Esophagus squamous epithelium (tissue), 4 donors: ENCODE data around the gene PGAP2.

Source experiments
- POLR2A ChIP-seq, 4 donors: fragments of 450-650 bp; IDR thresholded peaks; one replicate each; pipeline ENCODE4 v1.6.1; 2017; ENCODE audit warnings: antibody characterized with exemption in 4 of 4, mild to moderate bottlenecking in 4 of 4, moderate library complexity in 3 of 4
- TF ChIP-seq, protein P1 (sequence below), 6 experiments: fragments of 450-650 bp in 4 of 6; fragments of 200-600 bp in 2 of 6; sonication (generic) in 2 of 6; IDR thresholded peaks; one replicate each; pipeline ENCODE4 v1.5.1; 2016 to 2019; ENCODE audit warnings: antibody characterized with exemption in 6 of 6, mild to moderate bottlenecking in 4 of 6, moderate library complexity in 4 of 6

DNA sequence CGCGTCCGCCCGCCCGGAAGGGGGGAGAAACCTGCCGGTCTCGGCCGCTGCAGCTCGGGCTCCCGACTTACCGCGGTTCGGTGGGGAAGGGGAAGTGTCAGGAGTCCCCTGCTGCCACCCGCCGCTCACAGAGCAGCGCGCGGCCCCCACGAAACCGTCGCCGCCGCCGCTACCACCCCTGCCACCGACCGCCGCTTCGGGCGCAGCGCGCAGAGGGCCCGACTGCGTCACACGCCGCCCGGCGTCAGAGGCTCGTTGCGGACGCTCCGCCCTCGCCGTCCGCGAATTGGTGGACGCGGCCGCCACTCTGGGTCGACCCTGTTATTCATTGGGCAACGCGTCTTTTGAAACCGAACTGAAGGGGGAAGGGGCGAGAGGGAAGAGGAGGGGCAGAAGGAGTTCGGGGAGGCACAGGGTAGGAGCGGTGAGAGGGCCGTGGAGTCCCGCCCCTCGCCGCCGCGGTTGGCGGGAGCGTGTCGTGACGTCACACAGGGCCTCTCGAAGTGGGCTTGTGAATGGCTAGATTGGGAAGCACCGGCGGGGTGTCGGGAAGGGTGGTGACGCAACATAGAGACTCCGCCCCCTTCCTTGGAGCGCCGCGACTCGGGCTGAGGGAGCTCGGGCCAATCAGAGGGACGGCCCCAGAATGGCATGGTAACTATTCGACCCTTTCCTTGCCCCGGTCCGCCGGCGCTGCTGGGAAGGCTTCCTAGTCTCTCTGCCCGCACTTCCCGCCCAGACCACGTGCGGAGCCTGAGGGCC lies 10.8 kb upstream of the PGAP2 start, which contains the start of gene NUP98:
- TF ChIP-seq POLR2A (IDR thresholded peaks at IDR 0.05): peak in 3 of 4 donors; percentile 98 to 100 (median 100)
- TF ChIP-seq, protein P1, sequence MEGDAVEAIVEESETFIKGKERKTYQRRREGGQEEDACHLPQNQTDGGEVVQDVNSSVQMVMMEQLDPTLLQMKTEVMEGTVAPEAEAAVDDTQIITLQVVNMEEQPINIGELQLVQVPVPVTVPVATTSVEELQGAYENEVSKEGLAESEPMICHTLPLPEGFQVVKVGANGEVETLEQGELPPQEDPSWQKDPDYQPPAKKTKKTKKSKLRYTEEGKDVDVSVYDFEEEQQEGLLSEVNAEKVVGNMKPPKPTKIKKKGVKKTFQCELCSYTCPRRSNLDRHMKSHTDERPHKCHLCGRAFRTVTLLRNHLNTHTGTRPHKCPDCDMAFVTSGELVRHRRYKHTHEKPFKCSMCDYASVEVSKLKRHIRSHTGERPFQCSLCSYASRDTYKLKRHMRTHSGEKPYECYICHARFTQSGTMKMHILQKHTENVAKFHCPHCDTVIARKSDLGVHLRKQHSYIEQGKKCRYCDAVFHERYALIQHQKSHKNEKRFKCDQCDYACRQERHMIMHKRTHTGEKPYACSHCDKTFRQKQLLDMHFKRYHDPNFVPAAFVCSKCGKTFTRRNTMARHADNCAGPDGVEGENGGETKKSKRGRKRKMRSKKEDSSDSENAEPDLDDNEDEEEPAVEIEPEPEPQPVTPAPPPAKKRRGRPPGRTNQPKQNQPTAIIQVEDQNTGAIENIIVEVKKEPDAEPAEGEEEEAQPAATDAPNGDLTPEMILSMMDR (IDR thresholded peaks at IDR 0.05): peak in 1 of 6 experiments; percentile 3
